ENCODE results near the gene NTRK2.

DNA sequence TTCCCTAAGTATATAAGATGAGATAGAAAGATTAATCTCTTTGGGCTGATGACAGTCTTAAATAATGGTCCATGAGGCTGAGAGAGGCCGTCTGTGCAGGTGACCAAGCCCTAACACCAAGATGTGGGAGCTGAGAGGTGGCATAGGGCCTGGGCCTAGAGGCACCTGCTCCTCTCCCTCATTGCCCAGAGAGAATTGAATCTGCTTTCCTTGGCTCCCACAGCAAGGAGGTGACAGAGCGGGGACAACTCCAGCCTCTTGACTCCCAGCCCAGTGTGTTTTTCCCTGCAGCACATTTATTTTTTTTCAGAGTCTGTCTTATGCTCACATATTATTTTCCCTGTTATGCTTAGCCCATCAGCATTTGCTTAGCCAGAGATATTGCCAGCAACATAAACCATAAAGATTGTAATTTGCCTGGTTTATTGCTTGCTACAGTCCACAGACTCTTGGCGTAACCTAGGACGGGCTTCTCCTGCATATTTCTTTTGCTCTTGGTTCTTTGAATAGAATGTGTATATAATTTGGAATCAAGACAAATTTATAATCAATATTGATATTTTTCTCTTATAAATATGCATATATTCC lies 105.6 kb downstream of the NTRK2 start:
- TF ChIP-seq, protein P1, sequence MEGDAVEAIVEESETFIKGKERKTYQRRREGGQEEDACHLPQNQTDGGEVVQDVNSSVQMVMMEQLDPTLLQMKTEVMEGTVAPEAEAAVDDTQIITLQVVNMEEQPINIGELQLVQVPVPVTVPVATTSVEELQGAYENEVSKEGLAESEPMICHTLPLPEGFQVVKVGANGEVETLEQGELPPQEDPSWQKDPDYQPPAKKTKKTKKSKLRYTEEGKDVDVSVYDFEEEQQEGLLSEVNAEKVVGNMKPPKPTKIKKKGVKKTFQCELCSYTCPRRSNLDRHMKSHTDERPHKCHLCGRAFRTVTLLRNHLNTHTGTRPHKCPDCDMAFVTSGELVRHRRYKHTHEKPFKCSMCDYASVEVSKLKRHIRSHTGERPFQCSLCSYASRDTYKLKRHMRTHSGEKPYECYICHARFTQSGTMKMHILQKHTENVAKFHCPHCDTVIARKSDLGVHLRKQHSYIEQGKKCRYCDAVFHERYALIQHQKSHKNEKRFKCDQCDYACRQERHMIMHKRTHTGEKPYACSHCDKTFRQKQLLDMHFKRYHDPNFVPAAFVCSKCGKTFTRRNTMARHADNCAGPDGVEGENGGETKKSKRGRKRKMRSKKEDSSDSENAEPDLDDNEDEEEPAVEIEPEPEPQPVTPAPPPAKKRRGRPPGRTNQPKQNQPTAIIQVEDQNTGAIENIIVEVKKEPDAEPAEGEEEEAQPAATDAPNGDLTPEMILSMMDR (IDR thresholded peaks at IDR 0.05; ENCODE audit: poor library complexity) = no peak
- no peak for TF ChIP-seq EZH2 (IDR thresholded peaks at IDR 0.05; ENCODE audit: borderline replicate concordance)

Data from hepatocyte (in vitro differentiated cells).